T-helper 22 cell (primary cell): ENCODE results near the gene UBE2D3.
"Not testable (repeated sequence)": the region's sequence is repeated elsewhere in the genome, so short reads cannot be mapped to it uniquely, and the experiment has no call there.

Experiments
- DNase-seq: peaks from one replicate; pipeline ENCODE4 v3.0.0-alpha.2; 2020; ENCODE audit warnings: low read depth

The UBE2D3 gene

GRCh38 chr4:102826890-102827673, at the start of gene UBE2D3:
Gene UBE2D3 (minus strand): TSS chr4:102827551. CDS start chr4:102826508, 1,043 bp downstream.
- peak; percentile 89 for DNase-seq

- DNase-seq = no peak
Observed at GRCh38 chr4:102871772-102872171, 44.4 kb upstream of the UBE2D3 start.

GRCh38 chr4:102869569-102870197, 42.3 kb upstream of the UBE2D3 start:
- DNase-seq = no peak

GRCh38 chr4:102868781-102869568, 41.6 kb upstream of the UBE2D3 start, which contains the start of gene CISD2:
Gene CISD2 (plus strand): TSS chr4:102868992. CDS start chr4:102869085, 93 bp downstream.
- peak; percentile 85 for DNase-seq

GRCh38 chr4:102868153-102868780, 40.9 kb upstream of the UBE2D3 start:
- no peak for DNase-seq

- DNase-seq = no peak
Observed at GRCh38 chr4:102867278-102868152, 40.2 kb upstream of the UBE2D3 start.

GRCh38 chr4:102865327-102865726, 38.0 kb upstream of the UBE2D3 start:
- DNase-seq = not testable (repeated sequence)

GRCh38 chr4:102862747-102863146, 35.4 kb upstream of the UBE2D3 start:
- DNase-seq = no peak

- no peak for DNase-seq
Observed at GRCh38 chr4:102862016-102862415, 34.7 kb upstream of the UBE2D3 start.

GRCh38 chr4:102860611-102861324, 33.4 kb upstream of the UBE2D3 start:
- DNase-seq = no peak

GRCh38 chr4:102858828-102859464, 31.6 kb upstream of the UBE2D3 start:
- DNase-seq = no peak

- no peak for DNase-seq
Observed at GRCh38 chr4:102850370-102850769, 23.0 kb upstream of the UBE2D3 start.

- no peak for DNase-seq
Observed at GRCh38 chr4:102849579-102850104, 22.3 kb upstream of the UBE2D3 start.

GRCh38 chr4:102847687-102848086, 20.3 kb upstream of the UBE2D3 start:
- no peak for DNase-seq

- DNase-seq = no peak
Observed at GRCh38 chr4:102843938-102844337, 16.6 kb upstream of the UBE2D3 start.

- no peak for DNase-seq
Observed at GRCh38 chr4:102843273-102843672, 15.9 kb upstream of the UBE2D3 start.

GRCh38 chr4:102842367-102842766, 15.0 kb upstream of the UBE2D3 start:
- DNase-seq = no peak

- DNase-seq = no peak
Observed at GRCh38 chr4:102836596-102836995, 9.2 kb upstream of the UBE2D3 start.

GRCh38 chr4:102832667-102833066, 5.3 kb upstream of the UBE2D3 start:
- DNase-seq = no peak

- no peak for DNase-seq
Observed at GRCh38 chr4:102832105-102832504, 4.8 kb upstream of the UBE2D3 start.
